Measurements from ENCODE around the gene CERS1. TPM values are rescaled to one million over a fixed set of nuclear protein-coding genes. Genes with fewer than 3 reads are reported as not detected.

CERS1 gene
- total RNA-seq (under 1 TPM in 1 of 2 donors, not detected in 1; 0.28 TPM), polyA plus RNA-seq (not detected)

- H3K27ac ChIP-seq (ENCODE audit: low read depth in 1 of 2, low read length in 2 of 2) = no peak within 1 kb of the TSS
- H3K9ac ChIP-seq (ENCODE audit: low read depth in 1 of 2, low read length in 2 of 2) = no peak within 1 kb of the TSS
- peaks cover 0 to 17% (median 5%) of the 10 kb centered on the region in 4 donors for H3K36me3 ChIP-seq (ENCODE audit: control insufficient read depth in 4 of 4, insufficient read depth in 3 of 4, low read depth in 1 of 4, low read length in 3 of 4)
- TF ChIP-seq HNF4G (IDR thresholded peaks at IDR 0.05) = no peak
- TF ChIP-seq ATF3 (IDR thresholded peaks at IDR 0.05) = no peak
- TF ChIP-seq RXRA (IDR thresholded peaks at IDR 0.05) = no peak
- no peak for TF ChIP-seq REST (IDR thresholded peaks at IDR 0.05)
- no peak for TF ChIP-seq EGR1 (IDR thresholded peaks at IDR 0.05; ENCODE audit: low read depth in 2 of 2)
- no peak for TF ChIP-seq FOXA1 (IDR thresholded peaks at IDR 0.05)
- no peak for TF ChIP-seq TAF1 (conservative IDR thresholded peaks at IDR 0.05)
- no peak for TF ChIP-seq FOXA2 (IDR thresholded peaks at IDR 0.05)
- no peak for TF ChIP-seq CTCF (IDR thresholded peaks at IDR 0.05; ENCODE audit: low read depth, low read length, missing input control)
- no peak for TF ChIP-seq YY1 (IDR thresholded peaks at IDR 0.05)
- TF ChIP-seq MAX (IDR thresholded peaks at IDR 0.05) = no peak
- TF ChIP-seq ZBTB33 (IDR thresholded peaks at IDR 0.05) = no peak
- no peak for TF ChIP-seq RAD21 (IDR thresholded peaks at IDR 0.05)
- TF ChIP-seq NR2F2 (IDR thresholded peaks at IDR 0.05) = no peak
- no peak for TF ChIP-seq HNF4A (conservative IDR thresholded peaks at IDR 0.05)
- TF ChIP-seq JUND (IDR thresholded peaks at IDR 0.05) = no peak
- no peak for TF ChIP-seq SP1 (IDR thresholded peaks at IDR 0.05)
- H3K4me3 ChIP-seq (ENCODE audit: low read depth in 1 of 3, low read length in 3 of 3) = peak within 1 kb of the TSS in 1 of 3 donors; percentile 49
- 2% methylated on average over 87 of the region's 89 CpGs for WGBS
- no peaks in the 10 kb centered on the region for H3K9me3 ChIP-seq (ENCODE audit: control insufficient read depth in 4 of 4, low read length in 3 of 4)
- H3K27me3 ChIP-seq (ENCODE audit: control insufficient read depth in 4 of 4, insufficient read depth in 4 of 4, low read length in 3 of 4) = peaks cover 0 to 5% (median 0%) of the 10 kb centered on the region in 4 donors
- no peak for DNase-seq (ENCODE audit: low spot score)
- H3K4me1 ChIP-seq (ENCODE audit: control insufficient read depth in 4 of 4, insufficient read depth in 4 of 4, low read length in 3 of 4) = peaks cover 2 to 21% (median 10%) of the 10 kb centered on the region in 4 donors
These were observed at the start of gene CERS1 for GRCh38 chr19:18895824-18896341. Gene CERS1, minus strand, starts transcription at chr19:18896158. Its CDS starts 86 bp downstream, at chr19:18896072.
